NB4 (cell line): ENCODE results near the gene OMG.

Source experiments
- TF ChIP-seq, protein P1 (sequence below): IDR thresholded peaks from one replicate; pipeline ENCODE4 v1.5.1; 2012; ENCODE audit warnings: low read depth, low read length
- TF ChIP-seq, protein P2 (sequence below): IDR thresholded peaks from 2 replicates; pipeline ENCODE4 v1.6.1; 2011; ENCODE audit warnings: low read depth, low read length

DNA sequence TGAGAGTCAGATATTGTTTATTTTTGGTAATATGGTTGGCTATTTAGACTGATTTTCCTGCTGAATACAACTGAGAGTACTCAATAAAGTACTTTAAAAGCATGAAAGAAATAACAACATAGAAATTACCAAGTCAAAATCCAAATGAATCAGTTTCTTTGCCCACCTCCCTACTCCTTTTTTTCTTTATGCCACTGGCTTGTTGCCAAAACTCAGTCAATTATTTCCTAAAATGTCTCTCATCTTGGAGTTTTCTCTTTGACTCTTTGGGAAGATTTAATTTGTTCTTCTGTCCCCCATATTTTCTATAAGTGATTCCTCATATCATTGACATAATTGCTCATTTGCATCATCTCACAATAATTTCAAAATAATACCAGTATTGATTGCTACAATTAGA is 2.6 kb upstream of the OMG start:
- TF ChIP-seq, protein P1, sequence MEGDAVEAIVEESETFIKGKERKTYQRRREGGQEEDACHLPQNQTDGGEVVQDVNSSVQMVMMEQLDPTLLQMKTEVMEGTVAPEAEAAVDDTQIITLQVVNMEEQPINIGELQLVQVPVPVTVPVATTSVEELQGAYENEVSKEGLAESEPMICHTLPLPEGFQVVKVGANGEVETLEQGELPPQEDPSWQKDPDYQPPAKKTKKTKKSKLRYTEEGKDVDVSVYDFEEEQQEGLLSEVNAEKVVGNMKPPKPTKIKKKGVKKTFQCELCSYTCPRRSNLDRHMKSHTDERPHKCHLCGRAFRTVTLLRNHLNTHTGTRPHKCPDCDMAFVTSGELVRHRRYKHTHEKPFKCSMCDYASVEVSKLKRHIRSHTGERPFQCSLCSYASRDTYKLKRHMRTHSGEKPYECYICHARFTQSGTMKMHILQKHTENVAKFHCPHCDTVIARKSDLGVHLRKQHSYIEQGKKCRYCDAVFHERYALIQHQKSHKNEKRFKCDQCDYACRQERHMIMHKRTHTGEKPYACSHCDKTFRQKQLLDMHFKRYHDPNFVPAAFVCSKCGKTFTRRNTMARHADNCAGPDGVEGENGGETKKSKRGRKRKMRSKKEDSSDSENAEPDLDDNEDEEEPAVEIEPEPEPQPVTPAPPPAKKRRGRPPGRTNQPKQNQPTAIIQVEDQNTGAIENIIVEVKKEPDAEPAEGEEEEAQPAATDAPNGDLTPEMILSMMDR: no peak
- TF ChIP-seq, protein P2, sequence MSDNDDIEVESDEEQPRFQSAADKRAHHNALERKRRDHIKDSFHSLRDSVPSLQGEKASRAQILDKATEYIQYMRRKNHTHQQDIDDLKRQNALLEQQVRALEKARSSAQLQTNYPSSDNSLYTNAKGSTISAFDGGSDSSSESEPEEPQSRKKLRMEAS: no peak
